Prostate gland (tissue), 2 donors: ENCODE data around the gene TGM4. TPM values are rescaled to one million over a fixed set of nuclear protein-coding genes. Genes with fewer than 3 reads are reported as not detected.
A peak's percentile ranks its signal among the peaks of the same experiment; 100 is the strongest.

ENCODE experiments used
- DNase-seq: peaks from one replicate; pipeline ENCODE4 v3.0.0-alpha.2; 2019; ENCODE audit warnings: low spot score
- H3K27ac ChIP-seq, 2 donors: fragments of 200-600 bp; sonication (generic); 2 replicates each; pipeline ENCODE4 v1.5.1; 2017 to 2019
- H3K27me3 ChIP-seq: fragments of 200-600 bp; sonication (generic); replicated peaks from 2 replicates; pipeline ENCODE4 v1.5.1; 2019; ENCODE audit not compliant: insufficient read depth
- H3K36me3 ChIP-seq, 2 donors: fragments of 200-600 bp; sonication (generic); 1 replicate in 1 of 2; 2 replicates in 1 of 2; pipeline versions ENCODE4 v1.5.1 to v1.8.1; 2017 to 2019
- H3K4me1 ChIP-seq: fragments of 200-600 bp; sonication (generic); replicated peaks from 2 replicates; pipeline ENCODE4 v1.5.1; 2019
- H3K4me3 ChIP-seq, 2 donors: fragments of 200-600 bp; sonication (generic); 2 replicates each; pipeline ENCODE4 v1.5.1; 2017 to 2019
- H3K9me3 ChIP-seq: fragments of 200-600 bp; sonication (generic); 2 replicates; pipeline ENCODE4 v1.5.1; 2017
- CTCF ChIP-seq, 4 experiments: fragments of 200-600 bp in 2 of 4; fragments of 450-650 bp in 2 of 4; sonication (generic) in 2 of 4; IDR thresholded peaks; 1 replicate in 3 of 4; 2 replicates in 1 of 4; pipeline ENCODE4 v1.5.1; 2016 to 2019; ENCODE audit warnings: antibody characterized with exemption in 4 of 4, mild to moderate bottlenecking in 2 of 4, moderate library complexity in 2 of 4
- POLR2A ChIP-seq: fragments of 450-650 bp; IDR thresholded peaks from one replicate; pipeline ENCODE4 v1.6.1; 2016; ENCODE audit warnings: antibody characterized with exemption, mild to moderate bottlenecking
- POLR2AphosphoS5 ChIP-seq: sonication (generic); formaldehyde crosslinking; IDR thresholded peaks from one replicate; pipeline ENCODE4 v1.6.1; 2017; ENCODE audit warnings: antibody characterized with exemption
- WGBS: methylation state at CpG from one replicate; pipeline ENCODE4 v1.1.5; 2018; 5-methylcytosine and 5-hydroxymethylcytosine counted together
- intact Hi-C: fragments of 100-400 bp; cut with DNase I; formaldehyde crosslinking; loops from one replicate; pipeline ENCODE4 v1.14.2; 2022
- total RNA-seq, 2 donors: library from RNA; depleted of rRNA; stranded (reverse); fragments of >200 nt; gene quantifications; one replicate each; pipeline ENCODE4 v1.1.0, GENCODE V29; 2016

TGM4 gene
- total RNA-seq, 2 donors from 2014 or later, result 7.4 to 2,264 TPM

- intact Hi-C loops, result no loop called here
Measured at GRCh38 chr3:44909063-44909462, 34.7 kb downstream of the TGM4 start.

GRCh38 chr3:44910693-44911092 lies 36.3 kb downstream of the TGM4 start:
- no peak for TF ChIP-seq CTCF (IDR thresholded peaks at IDR 0.05)
- no peak for TF ChIP-seq POLR2AphosphoS5
- no peak for TF ChIP-seq POLR2A
- DNase-seq, result no peak
- no peaks in the 10 kb centered on the region for H3K4me1 ChIP-seq
- H3K27ac ChIP-seq, result no peak overlapping the region
- intact Hi-C loops, result loop anchor here (5.0 to 10.0 kb wide), 2 partner anchors 378 to 586 kb away; no protein-coding TSS in a partner anchor
- WGBS, result 96% methylated on average over 3 of the region's 3 CpGs
- H3K27me3 ChIP-seq, result peaks cover 3% of the 10 kb centered on the region
- no peak overlapping the region for H3K4me3 ChIP-seq
- no peaks in the 10 kb centered on the region for H3K9me3 ChIP-seq
- H3K36me3 ChIP-seq, result no peaks in the 10 kb centered on the region

More at GRCh38 chr3:44909063-44909462, 34.7 kb downstream of the TGM4 start:
- 11% methylated on average over 2 of the region's 2 CpGs for WGBS
- TF ChIP-seq POLR2A (no peak), POLR2AphosphoS5 (no peak), CTCF (IDR thresholded peaks at IDR 0.05) (no peak)
- DNase-seq, result no peak
- Histone ChIP-seq H3K27me3 (peaks cover 3% of the 10 kb centered on the region), H3K9me3 (no peaks in the 10 kb centered on the region), H3K27ac (no peak overlapping the region), H3K36me3 (no peaks in the 10 kb centered on the region), H3K4me1 (no peaks in the 10 kb centered on the region), H3K4me3 (no peak overlapping the region)

- H3K4me3 ChIP-seq, result no peak overlapping the region
- no peaks in the 10 kb centered on the region for H3K36me3 ChIP-seq
- H3K4me1 ChIP-seq, result no peaks in the 10 kb centered on the region
- TF ChIP-seq POLR2A, result no peak
- TF ChIP-seq CTCF (IDR thresholded peaks at IDR 0.05), result peak; percentile 28 to 80 (median 74)
- peak; percentile 23 for TF ChIP-seq POLR2AphosphoS5
- H3K27ac ChIP-seq, result no peak overlapping the region
- intact Hi-C loops, result loop anchor here (5.0 to 10.0 kb wide), 2 partner anchors 382 to 589 kb away; no protein-coding TSS in a partner anchor
- peaks cover 3% of the 10 kb centered on the region for H3K27me3 ChIP-seq
- 37% methylated on average over 4 of the region's 4 CpGs for WGBS
- peak; percentile 61 for DNase-seq
- no peaks in the 10 kb centered on the region for H3K9me3 ChIP-seq
Measured at GRCh38 chr3:44913868-44914468, 39.6 kb downstream of the TGM4 start.

- Histone ChIP-seq H3K27me3 (peaks cover 3% of the 10 kb centered on the region), H3K36me3 (no peaks in the 10 kb centered on the region), H3K9me3 (no peaks in the 10 kb centered on the region), H3K4me1 (no peaks in the 10 kb centered on the region), H3K4me3 (no peak overlapping the region), H3K27ac (no peak overlapping the region)
- intact Hi-C loops, result loop anchor here (5.0 to 10.0 kb wide), 2 partner anchors 383 to 590 kb away; no protein-coding TSS in a partner anchor
- WGBS, result 45% methylated on average over 4 of the region's 4 CpGs
- TF ChIP-seq CTCF (IDR thresholded peaks at IDR 0.05) (peak in 1 of 4 experiments; percentile 47), POLR2A (no peak), POLR2AphosphoS5 (no peak)
- DNase-seq, result no peak
Measured at GRCh38 chr3:44914936-44915335, 40.5 kb downstream of the TGM4 start.
